Globus pallidus (tissue), 1 donor: Measurements from ENCODE around the gene MGP.
A peak's percentile ranks its signal among the peaks of the same experiment; 100 is the strongest.

ENCODE experiments used
- DNase-seq: peaks from one replicate; pipeline ENCODE4 v3.0.0-alpha.2; 2015; ENCODE audit warnings: low spot score

The MGP gene

GRCh38 chr12:14885718-14886221 is at the start of gene MGP:
Gene MGP (minus strand): TSS chr12:14885854. CDS start chr12:14885791, 63 bp downstream.
- DNase-seq = peak; percentile 11

- no peak for DNase-seq
Measured at GRCh38 chr12:14935031-14935430, 49.4 kb upstream of the MGP start.

GRCh38 chr12:14934511-14934910 is 48.9 kb upstream of the MGP start:
- no peak for DNase-seq

GRCh38 chr12:14931791-14932560 is 46.3 kb upstream of the MGP start:
- DNase-seq = no peak

GRCh38 chr12:14931359-14931758 is 45.7 kb upstream of the MGP start:
- DNase-seq = no peak

- no peak for DNase-seq
Measured at GRCh38 chr12:14930299-14930698, 44.6 kb upstream of the MGP start.

- no peak for DNase-seq
Measured at GRCh38 chr12:14928931-14929330, 43.3 kb upstream of the MGP start.

GRCh38 chr12:14927267-14927666 is 41.6 kb upstream of the MGP start:
- DNase-seq = no peak

- DNase-seq = no peak
Measured at GRCh38 chr12:14924541-14924940, 38.9 kb upstream of the MGP start.

- DNase-seq = no peak
Measured at GRCh38 chr12:14923944-14924343, 38.3 kb upstream of the MGP start.

- DNase-seq = no peak
Measured at GRCh38 chr12:14921218-14921617, 35.6 kb upstream of the MGP start.

- no peak for DNase-seq
Measured at GRCh38 chr12:14920475-14921126, 34.9 kb upstream of the MGP start.

GRCh38 chr12:14919455-14919854 is 33.8 kb upstream of the MGP start:
- DNase-seq = no peak

- DNase-seq = no peak
Measured at GRCh38 chr12:14915736-14916135, 30.1 kb upstream of the MGP start.

GRCh38 chr12:14913381-14913781 is 27.7 kb upstream of the MGP start:
- DNase-seq = no peak

GRCh38 chr12:14911131-14911530 is 25.5 kb upstream of the MGP start:
- DNase-seq = no peak

GRCh38 chr12:14910090-14910915 is 24.6 kb upstream of the MGP start:
- no peak for DNase-seq

- no peak for DNase-seq
Measured at GRCh38 chr12:14907953-14908352, 22.3 kb upstream of the MGP start.

- DNase-seq = no peak
Measured at GRCh38 chr12:14906114-14906513, 20.5 kb upstream of the MGP start.

- no peak for DNase-seq
Measured at GRCh38 chr12:14905269-14906004, 19.8 kb upstream of the MGP start.

GRCh38 chr12:14904854-14905253 is 19.2 kb upstream of the MGP start:
- DNase-seq = no peak
